GM20000 (cell line): Measurements from ENCODE around the gene SMIM10L2A.
A peak's percentile ranks its signal among the peaks of the same experiment; 100 is the strongest.
"Not testable (repeated sequence)": the region's sequence is repeated elsewhere in the genome, so short reads cannot be mapped to it uniquely, and the experiment has no call there.

ENCODE experiments used
- DNase-seq: peaks from one replicate; pipeline ENCODE4 v3.0.0; 2012; ENCODE audit warnings: low spot score
- TF ChIP-seq, protein P1 (sequence below): IDR thresholded peaks from 2 replicates; pipeline ENCODE4 v1.5.1; 2012; ENCODE audit warnings: mild to moderate bottlenecking, control low read depth; ENCODE audit errors: extremely low read depth, missing control alignments

SMIM10L2A gene

DNA sequence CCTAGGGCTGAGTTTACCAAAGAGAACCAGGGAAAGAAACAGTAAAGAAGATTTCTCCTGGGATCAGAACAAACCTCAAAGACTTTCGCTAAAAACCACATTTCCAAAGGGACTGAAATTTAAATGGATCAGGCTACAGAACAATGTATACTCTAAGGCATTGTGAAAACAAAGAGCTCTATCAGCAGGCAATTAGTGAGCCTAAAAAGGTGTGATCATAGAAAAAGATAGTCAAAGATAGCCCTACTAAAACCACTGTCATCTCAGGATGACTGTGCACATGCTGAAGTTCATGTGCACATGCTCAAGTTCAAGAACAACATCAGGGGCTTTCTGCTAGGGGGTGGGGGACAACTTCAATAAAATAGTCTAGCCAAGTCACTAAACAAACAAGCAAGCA is 12.9 kb upstream of the SMIM10L2A start:
- TF ChIP-seq, protein P1, sequence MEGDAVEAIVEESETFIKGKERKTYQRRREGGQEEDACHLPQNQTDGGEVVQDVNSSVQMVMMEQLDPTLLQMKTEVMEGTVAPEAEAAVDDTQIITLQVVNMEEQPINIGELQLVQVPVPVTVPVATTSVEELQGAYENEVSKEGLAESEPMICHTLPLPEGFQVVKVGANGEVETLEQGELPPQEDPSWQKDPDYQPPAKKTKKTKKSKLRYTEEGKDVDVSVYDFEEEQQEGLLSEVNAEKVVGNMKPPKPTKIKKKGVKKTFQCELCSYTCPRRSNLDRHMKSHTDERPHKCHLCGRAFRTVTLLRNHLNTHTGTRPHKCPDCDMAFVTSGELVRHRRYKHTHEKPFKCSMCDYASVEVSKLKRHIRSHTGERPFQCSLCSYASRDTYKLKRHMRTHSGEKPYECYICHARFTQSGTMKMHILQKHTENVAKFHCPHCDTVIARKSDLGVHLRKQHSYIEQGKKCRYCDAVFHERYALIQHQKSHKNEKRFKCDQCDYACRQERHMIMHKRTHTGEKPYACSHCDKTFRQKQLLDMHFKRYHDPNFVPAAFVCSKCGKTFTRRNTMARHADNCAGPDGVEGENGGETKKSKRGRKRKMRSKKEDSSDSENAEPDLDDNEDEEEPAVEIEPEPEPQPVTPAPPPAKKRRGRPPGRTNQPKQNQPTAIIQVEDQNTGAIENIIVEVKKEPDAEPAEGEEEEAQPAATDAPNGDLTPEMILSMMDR, result no peak
- no peak for DNase-seq

GRCh38 chrX:135410861-135411627 is 10.7 kb upstream of the SMIM10L2A start:
- DNase-seq, result no peak
- TF ChIP-seq, protein P1, result no peak

- DNase-seq, result no peak
- TF ChIP-seq, protein P1, result no peak
These were observed 9.9 kb upstream of the SMIM10L2A start for GRCh38 chrX:135411893-135412292.

DNA sequence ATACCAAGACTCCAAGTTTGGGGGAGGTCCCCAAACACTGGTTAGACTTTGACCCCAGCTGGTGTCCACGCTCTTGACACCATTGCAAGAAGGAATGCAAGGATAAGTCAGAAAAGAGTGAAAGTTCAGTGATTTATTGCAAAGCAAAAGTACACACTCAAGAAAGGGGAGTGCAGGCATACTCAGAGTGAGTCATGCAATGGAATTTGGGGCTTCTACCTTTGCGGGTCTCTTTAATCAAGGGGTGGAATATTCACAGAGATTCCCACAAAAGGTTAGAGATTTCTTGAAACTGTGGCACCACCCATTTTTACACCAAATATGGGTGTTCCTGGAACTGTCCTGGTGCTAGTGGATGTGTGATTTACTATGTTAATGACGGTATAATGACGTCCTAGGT is 5.2 kb upstream of the SMIM10L2A start:
- TF ChIP-seq, protein P1, result no peak
- no peak for DNase-seq

GRCh38 chrX:135420831-135421230 is 913 bp upstream of the SMIM10L2A start:
- no peak for DNase-seq
- TF ChIP-seq, protein P1, result no peak

DNA sequence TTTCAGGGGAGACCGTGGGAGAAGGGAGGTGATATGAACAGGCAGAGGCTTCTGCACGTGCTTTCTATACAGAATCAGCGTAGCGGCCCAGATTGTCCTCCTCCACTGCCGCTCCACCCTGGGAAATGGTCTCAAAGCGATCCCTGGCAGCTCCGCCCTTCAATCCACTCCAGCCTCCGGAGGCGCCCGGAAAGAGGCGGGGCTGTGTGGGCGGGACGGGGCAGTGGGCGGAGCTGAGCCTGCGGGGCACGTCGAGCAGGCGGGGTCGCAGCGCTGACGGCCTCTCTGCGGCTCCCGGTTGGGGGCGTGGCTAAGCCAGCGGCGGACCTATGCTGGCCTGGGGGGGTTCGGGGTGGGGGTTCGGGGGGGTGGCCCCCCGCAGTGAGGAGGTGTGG is 210 bp upstream of the SMIM10L2A start:
- peak; percentile 86 for DNase-seq
- TF ChIP-seq, protein P1, result no peak

DNA sequence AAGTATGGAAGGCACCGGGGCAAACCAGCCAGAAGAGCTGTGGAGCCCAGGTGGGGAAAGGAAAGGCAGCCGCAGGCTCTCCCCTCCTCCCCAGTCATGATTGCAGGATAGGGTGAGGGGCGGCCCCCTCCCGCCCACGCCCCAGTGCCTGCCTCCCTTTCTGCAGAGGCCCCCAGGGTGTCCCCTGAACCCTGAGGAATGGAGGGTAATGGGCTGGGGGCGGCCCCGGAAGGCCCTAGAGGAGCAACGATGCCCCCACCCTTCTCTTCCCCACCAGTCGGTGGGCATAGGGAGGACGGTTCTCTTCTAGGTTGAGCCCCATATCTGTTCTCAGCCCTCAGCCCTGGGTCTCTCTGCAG is 1.0 kb downstream of the SMIM10L2A start:
- DNase-seq, result not testable (repeated sequence)

DNA sequence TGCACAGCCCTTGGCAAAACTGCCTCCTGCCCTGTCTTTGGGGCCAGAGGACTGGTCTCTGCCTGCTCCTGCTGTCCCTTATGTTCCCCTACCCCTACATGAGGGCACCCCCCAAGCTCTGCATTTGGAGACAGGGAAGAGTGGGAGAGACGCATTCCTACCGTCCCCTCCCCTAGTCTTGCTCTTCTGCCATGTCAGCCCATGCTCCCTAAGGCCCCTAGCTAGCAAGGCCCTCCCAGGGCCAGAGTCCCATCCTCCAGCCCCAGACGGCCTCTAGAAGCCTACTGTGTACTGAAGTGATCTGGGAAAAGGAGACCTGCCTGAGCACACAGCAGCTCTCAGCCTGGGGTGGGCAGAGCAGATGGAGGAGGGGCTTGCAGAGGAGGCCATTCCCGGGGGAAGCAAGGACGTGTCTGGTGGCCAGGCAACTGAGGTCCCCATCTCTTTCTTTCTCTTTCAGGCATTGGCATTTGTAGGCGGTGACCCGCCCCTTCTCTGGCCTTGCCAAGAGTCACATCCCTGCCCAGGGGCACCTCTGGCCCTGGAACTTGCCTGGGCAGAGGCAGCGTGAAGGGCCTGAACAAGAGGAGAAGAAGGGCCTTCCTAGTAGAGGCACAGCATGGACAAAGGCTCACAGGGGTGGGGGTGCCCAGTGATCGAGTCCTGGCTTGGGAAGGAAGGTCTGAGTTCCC is 1.6 kb downstream of the SMIM10L2A start:
- not testable (repeated sequence) for DNase-seq
